GM18505 (cell line): Measurements from ENCODE around the gene HPCAL1.

ENCODE experiments used
- ATAC-seq: cut with Tn5 transposase; IDR thresholded peaks from one replicate; pipeline ENCODE4 v1.9.1; 2021; ENCODE audit not compliant: unreplicated experiment
- POLR2A ChIP-seq: IDR thresholded peaks from 4 replicates; pipeline ENCODE4 v1.6.1; 2011; ENCODE audit warnings: borderline replicate concordance; ENCODE audit not compliant: insufficient read depth, insufficient read length; ENCODE audit errors: extremely low read depth

HPCAL1 gene

DNA sequence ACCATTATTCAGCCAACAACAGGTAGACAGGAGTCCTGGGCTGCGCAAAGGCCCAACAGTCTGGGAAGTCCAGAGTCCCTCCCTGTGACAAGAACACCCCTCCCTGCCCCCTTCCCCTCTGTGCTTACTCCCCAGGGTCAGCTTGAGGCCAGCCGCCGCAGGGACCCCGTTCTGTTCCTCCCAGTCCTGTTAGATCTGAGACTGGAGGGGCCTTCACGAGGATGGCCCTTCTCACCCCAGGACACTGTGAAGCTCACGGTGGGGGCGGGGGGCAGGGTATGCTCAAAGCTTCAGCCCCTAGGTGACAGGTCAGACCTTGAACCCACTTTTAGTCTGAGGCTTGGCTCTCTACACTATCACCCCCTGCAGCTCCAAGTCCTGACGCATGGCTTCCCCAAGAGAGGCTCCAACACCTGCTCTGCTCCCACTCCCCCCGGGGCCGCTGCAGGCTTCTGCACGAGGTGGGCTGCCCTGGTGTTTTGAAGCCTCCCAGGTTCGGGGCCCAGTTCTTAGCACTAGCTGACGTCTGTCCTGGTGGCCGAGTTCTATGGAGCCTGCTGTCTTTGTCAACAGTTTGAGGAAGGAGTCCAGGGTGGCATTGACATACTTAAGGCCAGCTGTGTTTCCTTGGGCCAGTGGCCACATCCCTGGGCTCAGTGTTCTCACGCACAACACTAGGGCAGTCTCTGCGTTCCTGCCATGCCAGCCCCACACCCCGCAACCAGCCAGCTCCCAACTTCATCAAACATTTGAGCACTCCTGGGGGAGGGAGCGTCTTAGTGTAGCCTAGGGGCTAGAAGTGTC lies 37.2 kb upstream of the HPCAL1 start:
- no peak for TF ChIP-seq POLR2A
- ATAC-seq: no peak

DNA sequence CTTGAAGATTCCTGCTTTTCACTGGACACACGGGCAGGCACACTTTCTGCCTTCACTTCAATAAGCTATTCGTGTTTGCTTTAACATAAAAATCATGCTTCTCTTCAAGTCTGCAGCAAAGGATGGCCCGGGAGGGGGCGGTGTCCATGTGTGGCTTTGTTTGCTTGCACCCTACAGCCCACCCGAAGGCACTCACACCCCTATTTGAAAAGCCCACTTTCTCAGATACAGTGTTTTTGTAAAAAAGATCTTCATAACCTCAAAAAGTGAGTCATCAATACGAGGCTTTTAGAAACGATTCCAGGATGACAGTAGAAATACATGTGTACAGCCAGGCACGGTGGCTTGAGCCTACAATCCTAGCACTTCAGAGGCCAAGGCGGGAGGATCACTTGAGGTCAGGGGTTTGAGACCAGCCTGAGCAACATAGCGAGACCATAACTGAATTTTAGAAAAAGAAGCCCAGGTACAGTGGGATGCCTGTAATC lies 36.5 kb upstream of the HPCAL1 start:
- no peak for TF ChIP-seq POLR2A

DNA sequence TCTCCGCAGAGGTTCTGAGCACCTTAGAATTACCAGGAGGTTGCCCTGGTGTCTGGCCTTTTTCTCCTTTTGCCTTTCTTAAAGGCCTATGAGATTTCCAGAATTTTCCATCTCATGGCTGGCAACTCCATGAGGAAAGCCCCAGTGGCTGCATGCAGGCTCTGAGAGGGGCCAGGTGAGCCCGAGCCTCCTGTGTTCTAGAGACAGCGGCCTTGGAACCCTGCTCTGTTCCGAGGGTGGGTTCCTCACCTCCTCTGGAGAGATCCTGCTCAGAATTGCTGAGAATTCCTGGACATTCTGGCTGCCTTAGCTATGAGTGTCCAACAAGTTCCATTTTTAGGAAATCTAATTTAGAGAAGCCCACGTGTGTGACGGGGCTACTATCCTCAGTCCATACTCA lies 35.7 kb upstream of the HPCAL1 start:
- no peak for TF ChIP-seq POLR2A
- no peak for ATAC-seq

More for the DNA sequence above, 36.5 kb upstream of the HPCAL1 start:
- ATAC-seq: no peak

DNA sequence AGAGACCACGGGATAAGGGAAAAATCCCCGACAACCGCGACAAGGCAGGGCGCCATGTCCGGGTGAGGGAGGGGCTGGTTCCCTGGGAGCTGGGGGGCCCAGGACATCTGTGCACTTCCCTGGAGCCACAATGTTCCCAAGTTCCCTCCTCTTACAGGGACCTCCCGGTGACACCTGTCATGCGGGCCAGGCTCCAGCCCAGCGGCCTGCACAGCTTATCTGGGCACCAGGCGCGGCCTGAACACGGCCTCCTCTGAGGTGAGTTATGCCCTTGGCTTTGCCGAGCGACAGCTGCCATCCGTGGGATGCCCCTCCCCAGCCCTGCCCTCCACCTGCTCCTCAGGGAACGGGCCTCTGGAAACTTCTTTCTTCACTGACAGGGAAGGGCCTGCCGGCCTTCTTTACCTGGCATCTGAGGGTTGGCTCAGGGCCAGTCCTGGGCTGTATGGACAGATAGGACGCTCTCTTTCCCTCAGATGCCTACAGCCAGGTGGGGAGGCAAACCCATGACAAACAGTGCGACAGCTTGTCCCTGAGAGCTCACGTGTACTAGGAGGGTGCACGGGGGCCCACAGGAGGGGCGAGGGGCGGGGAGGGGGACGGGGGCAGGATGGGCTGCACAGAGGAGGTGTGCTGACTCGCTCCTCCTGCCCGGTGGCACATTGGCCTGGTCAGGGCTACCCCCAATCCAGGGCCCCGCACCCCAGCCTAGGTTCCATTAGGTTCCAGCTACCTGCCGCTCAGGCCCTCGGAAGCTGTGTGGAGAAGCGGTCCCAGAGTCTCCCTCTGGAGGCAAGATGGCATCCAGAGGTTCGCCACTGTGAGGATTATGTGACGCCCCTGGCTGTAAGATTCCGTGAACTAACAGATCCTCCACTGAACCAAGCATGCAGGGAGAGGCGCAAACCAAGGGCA lies 34.9 kb upstream of the HPCAL1 start:
- ATAC-seq: no peak
- TF ChIP-seq POLR2A: no peak

DNA sequence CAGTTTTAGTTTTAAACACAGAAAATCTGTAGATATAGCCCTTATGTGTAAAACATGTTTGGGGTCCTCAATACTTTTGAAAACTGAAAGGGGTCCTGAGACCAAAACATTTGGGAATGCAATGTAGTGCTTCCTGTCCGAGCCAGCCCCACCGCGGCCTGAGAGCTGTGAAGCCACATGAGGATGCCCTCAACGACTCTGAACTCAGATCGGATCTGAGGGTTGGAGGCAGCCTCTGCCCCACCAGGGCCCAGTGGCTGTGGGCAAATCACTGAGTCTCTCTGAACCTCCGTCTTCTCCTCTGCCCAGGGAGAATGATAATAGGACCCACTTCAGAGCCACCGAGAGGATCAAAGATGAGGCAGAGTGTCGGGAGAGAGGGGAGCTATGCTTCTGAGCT lies 33.4 kb upstream of the HPCAL1 start:
- ATAC-seq: no peak

DNA sequence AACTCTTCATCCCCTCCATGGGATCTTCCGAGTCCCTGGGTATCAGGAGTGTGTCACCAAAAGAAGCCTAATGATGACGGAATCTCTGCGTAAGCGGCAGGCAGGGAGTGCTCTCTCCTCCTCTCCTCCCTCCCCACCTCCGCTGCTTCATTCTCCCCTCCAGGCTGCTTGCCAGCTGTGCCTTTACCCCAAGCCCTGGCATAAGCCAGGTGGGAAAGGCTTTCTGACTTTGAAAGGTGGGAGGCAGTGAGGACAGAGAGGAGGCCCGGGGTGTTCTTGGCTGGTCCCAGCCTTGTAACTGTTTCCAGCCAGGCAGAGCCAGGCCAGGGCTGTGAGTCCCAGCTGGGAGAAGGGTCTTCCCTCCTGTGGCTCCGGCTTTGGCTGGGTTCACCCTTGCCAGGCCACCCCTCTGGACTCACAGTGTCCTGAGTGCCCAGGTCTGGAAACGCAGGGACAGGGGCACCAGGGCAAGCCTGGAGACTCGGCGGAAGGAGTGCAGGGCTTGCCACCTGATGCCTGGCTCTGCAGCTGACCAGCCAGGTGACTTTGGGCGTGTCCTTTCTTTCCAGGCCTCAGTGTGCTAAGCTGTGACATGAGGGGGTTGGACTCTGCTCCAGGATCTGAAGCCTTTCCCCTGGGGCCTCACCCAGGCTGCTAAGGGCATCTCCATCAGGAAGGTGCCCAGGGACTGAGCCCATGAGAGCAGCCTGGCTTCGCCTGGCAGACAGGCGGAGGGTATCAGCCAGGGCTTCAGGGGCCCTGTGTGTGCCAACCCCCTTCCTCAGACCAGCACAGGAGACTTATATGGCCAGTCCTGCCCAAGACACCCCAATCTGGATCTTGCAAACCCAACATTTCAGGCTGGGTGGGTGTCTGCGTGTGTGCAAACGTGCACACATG lies 32.7 kb upstream of the HPCAL1 start:
- TF ChIP-seq POLR2A: no peak
- no peak for ATAC-seq

More for the DNA sequence above, 33.4 kb upstream of the HPCAL1 start:
- no peak for TF ChIP-seq POLR2A

DNA sequence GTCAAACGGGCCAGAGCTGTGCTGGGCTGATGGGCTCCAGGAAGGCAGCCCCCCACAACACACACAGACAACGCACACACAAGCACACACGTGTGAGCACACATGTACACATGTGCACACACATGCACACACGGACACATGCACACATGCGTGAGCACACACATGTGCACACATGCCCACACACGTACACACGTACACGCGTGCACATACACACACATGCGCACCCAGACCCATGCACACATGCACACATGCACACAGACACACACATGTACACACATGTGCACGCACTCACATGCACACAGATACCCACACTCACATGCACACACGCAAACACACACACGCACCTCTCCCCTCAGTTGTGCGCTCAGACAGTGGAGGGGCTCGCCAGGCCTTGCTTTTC lies 31.2 kb upstream of the HPCAL1 start:
- no peak for TF ChIP-seq POLR2A
- ATAC-seq: no peak

DNA sequence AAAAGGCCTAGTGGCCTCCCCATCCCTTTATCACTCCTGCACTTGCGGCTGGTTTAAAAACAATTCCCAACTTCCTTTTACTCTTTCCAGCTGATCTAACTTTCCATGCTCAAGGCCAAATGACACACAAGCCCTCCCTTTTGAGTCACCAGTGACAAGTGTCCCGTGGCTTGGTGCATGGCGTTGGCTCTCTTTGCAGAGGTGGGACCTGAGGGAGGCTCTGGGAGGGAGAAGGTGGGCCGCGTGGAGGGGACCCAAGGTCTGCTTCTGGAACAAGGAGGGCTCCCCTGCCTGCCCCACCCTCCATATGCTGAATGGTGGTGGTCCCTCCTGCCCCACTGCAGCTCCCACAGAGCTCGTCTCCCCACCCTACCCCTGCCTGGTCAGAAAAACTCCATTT lies 30.8 kb upstream of the HPCAL1 start:
- TF ChIP-seq POLR2A: no peak
- no peak for ATAC-seq

DNA sequence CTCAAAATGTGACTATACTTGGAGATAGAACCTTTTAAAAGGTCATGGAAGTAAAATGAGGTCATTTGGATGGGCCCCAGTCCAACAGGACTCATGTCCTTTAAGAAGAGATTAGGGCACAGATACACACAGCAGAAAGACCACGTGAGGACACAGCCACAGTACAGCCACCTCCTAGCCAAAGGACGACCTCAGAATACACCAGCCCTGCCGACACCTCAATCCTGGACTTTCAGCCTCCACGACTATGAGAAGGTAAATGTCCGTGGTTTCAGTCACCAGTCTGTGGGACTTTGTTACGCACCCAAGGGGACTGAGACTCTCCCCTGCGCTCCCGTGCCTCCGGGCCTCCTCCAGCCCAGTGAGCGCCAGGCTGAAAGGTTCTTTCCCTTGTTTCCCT lies 30.2 kb upstream of the HPCAL1 start:
- no peak for ATAC-seq
- TF ChIP-seq POLR2A: no peak

DNA sequence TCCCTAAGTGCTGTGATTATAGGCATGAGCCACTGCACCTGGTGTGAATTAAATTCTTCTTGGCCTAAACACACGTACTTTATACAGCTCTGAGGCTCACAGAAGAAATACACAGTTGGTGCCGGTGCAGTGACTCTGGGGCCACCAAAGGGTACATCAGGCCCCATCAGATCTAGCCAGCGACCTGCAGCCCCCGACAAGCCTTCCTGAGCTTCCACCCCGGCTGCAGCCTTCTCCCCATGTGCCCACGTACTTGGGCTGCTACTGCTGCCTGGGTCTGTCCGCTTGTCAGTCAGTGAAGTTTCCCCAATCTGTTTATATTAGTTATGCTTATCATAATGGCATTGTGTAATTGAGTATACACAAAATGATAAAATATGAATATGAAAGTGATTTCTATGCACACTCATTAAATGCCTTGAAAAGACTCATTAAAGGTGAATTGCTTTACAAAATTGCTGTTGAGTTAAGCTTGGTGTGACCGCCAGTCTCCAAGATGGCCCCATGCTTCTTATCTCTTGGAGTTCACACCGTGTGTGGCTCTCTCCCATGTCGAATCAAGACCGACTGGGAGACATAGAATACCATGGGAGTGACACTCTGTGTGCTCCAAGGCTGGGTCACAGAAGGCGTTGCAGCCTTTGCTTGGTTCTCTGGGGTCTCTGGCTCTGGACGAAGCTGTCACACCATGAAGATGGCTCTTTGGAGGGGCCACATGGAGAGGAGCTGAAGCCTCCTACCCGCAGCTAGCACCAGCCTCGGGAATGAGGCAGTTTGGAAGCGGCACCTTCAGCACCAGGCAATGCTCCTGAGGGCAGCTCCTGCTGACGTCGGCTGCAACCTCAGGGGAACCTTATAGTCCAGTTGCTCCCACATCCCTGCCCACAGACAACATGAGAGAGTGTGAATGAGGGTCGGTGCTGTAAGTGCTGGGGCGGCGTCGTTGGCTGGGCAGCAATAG lies 29.2 kb upstream of the HPCAL1 start:
- ATAC-seq: no peak
- TF ChIP-seq POLR2A: no peak

DNA sequence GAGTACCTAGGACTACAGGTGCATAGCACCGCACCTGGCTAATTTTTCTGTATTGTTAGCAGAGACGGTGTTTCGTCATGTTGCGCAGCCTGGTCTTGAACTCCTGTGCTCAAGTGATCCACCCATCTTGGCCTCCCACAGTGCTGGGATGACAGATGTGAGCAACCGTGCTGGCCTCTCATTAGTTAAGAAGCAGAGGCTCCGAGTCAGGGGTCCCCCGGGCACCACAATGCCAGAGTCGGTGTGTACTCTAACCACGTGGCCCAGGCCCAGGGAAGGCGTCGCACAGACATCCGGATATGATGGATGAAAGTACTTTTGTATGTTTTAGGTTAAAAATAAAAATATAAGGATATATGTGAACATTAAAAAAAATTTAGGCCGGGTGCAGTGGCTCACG lies 28.3 kb upstream of the HPCAL1 start:
- no peak for TF ChIP-seq POLR2A

DNA sequence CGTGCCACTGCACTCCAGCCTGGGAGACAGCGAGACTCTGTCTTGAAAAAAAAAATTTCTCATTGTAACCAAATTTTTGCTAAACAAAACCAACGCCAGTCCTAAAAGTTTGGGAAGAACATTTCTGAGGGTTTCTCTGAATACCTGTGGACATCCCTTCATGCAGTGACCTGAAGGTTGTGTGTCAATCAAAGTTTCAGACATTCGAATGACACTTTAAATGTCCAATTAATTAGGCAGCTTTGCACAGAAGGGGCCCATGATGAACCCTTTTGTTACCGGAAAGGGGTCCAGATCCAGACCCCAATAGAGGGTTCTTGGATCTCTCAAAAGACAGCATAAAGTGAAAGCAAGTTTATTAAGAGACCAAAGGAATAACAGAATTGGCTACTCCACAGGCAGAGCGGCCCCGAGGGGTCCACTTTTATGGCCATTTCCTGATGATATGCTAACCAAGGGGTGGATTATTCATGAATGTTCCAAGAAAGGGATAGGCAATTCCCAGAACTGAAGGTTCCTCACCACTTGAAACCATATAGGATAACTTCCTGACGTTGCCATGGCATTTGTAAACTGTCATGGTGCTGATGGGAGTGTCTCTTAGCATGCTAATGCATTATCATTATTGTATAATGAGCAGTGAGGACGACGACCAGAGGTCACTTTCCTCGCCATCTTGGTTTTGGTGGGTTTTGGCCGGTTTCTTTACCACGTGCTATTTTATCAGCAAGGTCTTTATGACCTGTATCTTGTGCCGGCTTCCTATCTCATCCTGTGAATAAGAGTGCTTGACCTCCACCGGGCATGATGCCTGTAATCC lies 27.5 kb upstream of the HPCAL1 start:
- ATAC-seq: no peak

More for the DNA sequence above, 28.3 kb upstream of the HPCAL1 start:
- ATAC-seq: no peak

More for the DNA sequence above, 27.5 kb upstream of the HPCAL1 start:
- TF ChIP-seq POLR2A: no peak
